Gastroesophageal sphincter (tissue), 4 donors: ENCODE results near the gene STXBP4. TPM values are rescaled to one million over a fixed set of nuclear protein-coding genes. Genes with fewer than 3 reads are reported as not detected.

Experiments used
- ATAC-seq: fragments of 150-250 bp; one replicate; pipeline ENCODE4 v1.9.1; 2016; ENCODE audit warnings: mild to moderate bottlenecking, moderate library complexity
- H3K27ac ChIP-seq, 4 donors: fragments of 200-600 bp; sonication (generic) in 3 of 4; 1 replicate in 3 of 4; 2 replicates in 1 of 4; pipeline ENCODE4 v1.5.1; 2016 to 2019
- H3K27me3 ChIP-seq: fragments of 200-600 bp; sonication (generic); one replicate; pipeline ENCODE4 v1.5.1; 2019
- H3K36me3 ChIP-seq, 2 donors: fragments of 200-600 bp; sonication (generic); one replicate each; pipeline ENCODE4 v1.5.1; 2019; ENCODE audit warnings: control low read depth in 1 of 2
- H3K4me1 ChIP-seq, 3 donors: fragments of 200-600 bp; sonication (generic); 1 replicate in 2 of 3; 2 replicates in 1 of 3; pipeline ENCODE4 v1.5.1; 2016 to 2019; ENCODE audit warnings: control low read depth in 2 of 3
- H3K4me3 ChIP-seq, 2 donors: fragments of 200-600 bp; sonication (generic); one replicate each; pipeline ENCODE4 v1.5.1; 2019; ENCODE audit warnings: mild to moderate bottlenecking in 1 of 2, moderate library complexity in 1 of 2
- H3K9me3 ChIP-seq, 3 donors: fragments of 200-600 bp; sonication (generic); one replicate each; pipeline ENCODE4 v1.5.1; 2017 to 2019; ENCODE audit warnings: control low read depth in 2 of 3
- EP300 ChIP-seq: sonication (generic); formaldehyde crosslinking; IDR thresholded peaks from one replicate; pipeline ENCODE4 v1.6.1; 2017; ENCODE audit warnings: antibody characterized with exemption, mild to moderate bottlenecking
- POLR2A ChIP-seq, 2 donors: fragments of 450-650 bp; IDR thresholded peaks; one replicate each; pipeline ENCODE4 v1.6.1; 2017; ENCODE audit warnings: antibody characterized with exemption in 2 of 2, mild to moderate bottlenecking in 2 of 2, moderate library complexity in 1 of 2
- POLR2AphosphoS5 ChIP-seq: sonication (generic); formaldehyde crosslinking; IDR thresholded peaks from one replicate; pipeline ENCODE4 v1.6.1; 2017; ENCODE audit warnings: antibody characterized with exemption
- WGBS, 2 donors: methylation state at CpG; one replicate each; pipeline ENCODE4 v1.1.5; 2018; ENCODE audit warnings: low coverage in 1 of 2; 5-methylcytosine and 5-hydroxymethylcytosine counted together
- total RNA-seq, 4 donors: library from RNA; depleted of rRNA; stranded (reverse); fragments of >200 nt; gene quantifications; one replicate each; pipeline ENCODE4 v1.1.0, GENCODE V29; 2016
- TF ChIP-seq, protein P1 (sequence below), 4 experiments: fragments of 200-600 bp in 2 of 4; fragments of 450-650 bp in 2 of 4; sonication (generic) in 1 of 4; IDR thresholded peaks; one replicate each; pipeline ENCODE4 v1.5.1; 2017 to 2019; ENCODE audit warnings: antibody characterized with exemption in 4 of 4, mild to moderate bottlenecking in 2 of 4, moderate library complexity in 2 of 4

Gene STXBP4
- total RNA-seq, 4 donors from 2014 or later = 12.2 to 29.7 (median 16.2) TPM

DNA sequence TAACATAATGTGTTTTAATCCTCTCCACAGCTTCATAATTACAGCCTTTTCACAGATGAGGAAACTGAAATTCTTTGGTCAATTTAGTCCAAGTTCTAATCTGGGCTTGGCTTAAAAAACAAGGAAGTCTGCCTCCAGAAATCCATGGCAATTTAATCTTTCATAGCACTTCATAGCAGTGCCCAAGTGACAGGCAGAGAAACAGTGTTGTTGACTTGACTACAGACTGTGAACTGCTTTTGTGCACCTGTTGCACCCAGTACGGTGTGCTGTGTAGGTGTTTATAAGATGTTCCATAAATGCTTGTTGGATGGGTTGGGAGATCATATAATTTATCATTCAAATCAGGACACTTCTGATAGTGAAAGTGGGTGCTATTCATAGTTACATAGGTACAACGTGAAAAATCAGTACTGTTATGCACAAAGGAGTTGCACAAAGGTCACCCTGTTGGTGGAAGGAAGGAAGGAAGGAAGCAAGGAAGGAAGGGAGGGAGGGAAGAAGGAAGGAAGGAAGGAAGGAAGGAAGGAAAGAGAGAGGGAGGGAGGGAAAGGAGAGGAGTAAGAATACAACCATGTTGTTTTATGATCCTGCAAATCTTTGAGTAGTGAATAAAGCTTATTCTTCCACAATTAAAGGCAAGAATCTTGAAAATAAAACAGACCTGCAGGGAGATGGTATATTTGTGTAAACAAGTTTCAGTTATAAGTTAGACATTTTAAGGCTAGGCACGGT is 239.7 kb downstream of the STXBP4 start:
- H3K36me3 ChIP-seq = no peaks in the 10 kb centered on the region
- no peak for ATAC-seq
- TF ChIP-seq POLR2A (IDR thresholded peaks at IDR 0.05) = no peak
- TF ChIP-seq, protein P1, sequence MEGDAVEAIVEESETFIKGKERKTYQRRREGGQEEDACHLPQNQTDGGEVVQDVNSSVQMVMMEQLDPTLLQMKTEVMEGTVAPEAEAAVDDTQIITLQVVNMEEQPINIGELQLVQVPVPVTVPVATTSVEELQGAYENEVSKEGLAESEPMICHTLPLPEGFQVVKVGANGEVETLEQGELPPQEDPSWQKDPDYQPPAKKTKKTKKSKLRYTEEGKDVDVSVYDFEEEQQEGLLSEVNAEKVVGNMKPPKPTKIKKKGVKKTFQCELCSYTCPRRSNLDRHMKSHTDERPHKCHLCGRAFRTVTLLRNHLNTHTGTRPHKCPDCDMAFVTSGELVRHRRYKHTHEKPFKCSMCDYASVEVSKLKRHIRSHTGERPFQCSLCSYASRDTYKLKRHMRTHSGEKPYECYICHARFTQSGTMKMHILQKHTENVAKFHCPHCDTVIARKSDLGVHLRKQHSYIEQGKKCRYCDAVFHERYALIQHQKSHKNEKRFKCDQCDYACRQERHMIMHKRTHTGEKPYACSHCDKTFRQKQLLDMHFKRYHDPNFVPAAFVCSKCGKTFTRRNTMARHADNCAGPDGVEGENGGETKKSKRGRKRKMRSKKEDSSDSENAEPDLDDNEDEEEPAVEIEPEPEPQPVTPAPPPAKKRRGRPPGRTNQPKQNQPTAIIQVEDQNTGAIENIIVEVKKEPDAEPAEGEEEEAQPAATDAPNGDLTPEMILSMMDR (IDR thresholded peaks at IDR 0.05) = no peak
- TF ChIP-seq EP300 = no peak
- no peak for TF ChIP-seq POLR2AphosphoS5
- H3K27ac ChIP-seq = no peak overlapping the region
- H3K4me3 ChIP-seq = no peak overlapping the region
- 39 to 77% methylated on average over 2 to 3 of the region's 3 CpGs for WGBS, 2 donors
- H3K27me3 ChIP-seq = no peaks in the 10 kb centered on the region
- H3K4me1 ChIP-seq = no peaks in the 10 kb centered on the region
- peaks cover 0 to 6% (median 0%) of the 10 kb centered on the region in 3 donors for H3K9me3 ChIP-seq

DNA sequence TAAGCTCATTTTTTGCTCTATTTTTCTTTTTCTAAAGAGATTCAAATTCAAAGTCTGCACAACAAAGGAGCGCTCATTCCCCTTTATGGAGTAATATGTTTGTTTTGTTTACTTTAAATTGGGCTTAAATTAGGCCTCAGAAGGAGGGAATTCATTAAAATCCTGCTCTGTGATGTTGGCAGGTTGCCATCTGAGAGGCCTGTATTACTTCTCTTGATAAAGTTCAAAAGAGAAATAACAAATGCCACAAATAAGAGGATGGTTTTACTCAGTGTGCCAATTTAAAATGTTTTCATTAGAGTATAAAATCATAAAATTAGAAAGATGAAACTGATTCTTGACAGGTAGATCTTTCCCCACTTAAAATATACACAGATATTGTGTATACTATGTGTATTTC is 241.7 kb downstream of the STXBP4 start:
- Histone ChIP-seq H3K4me1 (no peaks in the 10 kb centered on the region), H3K9me3 (no peaks in the 10 kb centered on the region), H3K27ac (no peak overlapping the region), H3K4me3 (no peak overlapping the region), H3K36me3 (no peaks in the 10 kb centered on the region), H3K27me3 (no peaks in the 10 kb centered on the region)
- no peak for ATAC-seq
- TF ChIP-seq EP300 = no peak
- TF ChIP-seq POLR2A (IDR thresholded peaks at IDR 0.05) = no peak
- no peak for TF ChIP-seq POLR2AphosphoS5
- TF ChIP-seq, protein P1 (IDR thresholded peaks at IDR 0.05) = no peak
- 77 to 83% methylated on average over 1 of the region's 1 CpG for WGBS, 2 donors

DNA sequence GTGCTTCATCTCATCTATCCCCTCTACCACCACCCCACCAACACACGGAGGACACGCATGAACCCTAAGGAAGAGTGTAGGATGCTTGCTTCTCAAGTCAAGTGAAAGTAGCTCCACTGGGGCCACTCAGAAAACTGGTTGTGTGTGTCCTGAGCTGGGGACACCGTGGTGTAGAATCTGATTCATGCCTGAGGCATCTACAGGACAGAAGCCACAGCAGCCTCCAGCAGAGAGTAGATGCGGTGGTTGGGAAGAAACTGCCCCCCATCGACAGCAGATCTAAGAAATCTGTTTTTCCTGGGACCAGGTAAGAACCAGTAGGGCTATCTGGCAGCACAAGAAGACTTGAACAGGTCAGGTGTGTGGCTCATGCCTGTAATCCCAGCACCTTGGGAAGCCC is 244.3 kb downstream of the STXBP4 start:
- Histone ChIP-seq H3K27ac (no peak overlapping the region), H3K4me3 (no peak overlapping the region), H3K36me3 (no peaks in the 10 kb centered on the region), H3K4me1 (no peaks in the 10 kb centered on the region), H3K27me3 (no peaks in the 10 kb centered on the region), H3K9me3 (no peaks in the 10 kb centered on the region)
- ATAC-seq = no peak
- WGBS, 2 donors = 94% methylated on average over 5 of the region's 5 CpGs; no CpG with 5 or more reads in 1 of the 2 donors
- TF ChIP-seq EP300 = no peak

DNA sequence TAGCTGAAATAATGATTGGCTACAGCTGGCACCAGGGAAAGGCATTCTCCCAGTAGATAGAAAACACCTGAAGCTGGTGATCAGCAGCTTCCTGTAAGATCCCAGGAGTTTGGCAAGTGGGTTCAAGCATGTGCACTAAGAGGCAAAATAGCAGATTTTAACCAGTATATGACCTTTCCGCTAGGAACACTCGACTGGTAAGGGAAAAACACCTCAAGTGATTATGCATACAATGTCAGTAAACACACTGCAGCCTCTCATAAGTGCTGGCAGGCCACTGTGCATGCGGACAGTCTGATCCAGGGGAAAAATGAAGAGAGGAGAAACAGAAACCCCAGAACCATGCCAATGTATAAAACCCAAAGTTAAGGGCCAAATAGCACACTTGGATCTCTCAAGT is 247.1 kb downstream of the STXBP4 start:
- WGBS, 2 donors = 88% methylated on average over 3 of the region's 3 CpGs; no CpG with 5 or more reads in 1 of the 2 donors
- no peak overlapping the region for H3K27ac ChIP-seq
- no peak overlapping the region for H3K4me3 ChIP-seq
- H3K36me3 ChIP-seq = no peaks in the 10 kb centered on the region
- no peaks in the 10 kb centered on the region for H3K27me3 ChIP-seq
- no peak for TF ChIP-seq POLR2AphosphoS5
- no peak for TF ChIP-seq POLR2A (IDR thresholded peaks at IDR 0.05)
- no peak for TF ChIP-seq EP300
- TF ChIP-seq, protein P1 (IDR thresholded peaks at IDR 0.05) = no peak
- no peaks in the 10 kb centered on the region for H3K9me3 ChIP-seq
- no peaks in the 10 kb centered on the region for H3K4me1 ChIP-seq
- no peak for ATAC-seq

DNA sequence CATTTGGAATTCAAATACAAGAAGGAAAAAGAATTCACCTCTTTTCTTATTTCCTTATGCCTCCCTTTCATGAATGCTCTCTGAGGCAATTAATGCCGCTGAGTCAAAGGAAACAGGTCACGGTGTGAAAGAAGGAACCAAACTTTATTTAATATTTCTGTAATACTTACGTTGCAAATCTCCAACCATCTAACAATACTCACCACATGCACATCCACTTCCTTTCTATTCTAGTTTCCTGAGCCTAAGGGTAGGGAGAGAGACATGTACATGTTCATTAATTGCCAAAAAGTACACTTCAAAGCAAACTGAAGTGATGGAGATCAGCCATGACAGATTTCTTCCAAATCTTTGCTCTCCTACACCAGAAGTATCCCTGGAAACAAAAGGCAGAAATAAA is 248.3 kb downstream of the STXBP4 start:
- no peaks in the 10 kb centered on the region for H3K4me1 ChIP-seq
- H3K9me3 ChIP-seq = no peaks in the 10 kb centered on the region
- no peak overlapping the region for H3K27ac ChIP-seq
- TF ChIP-seq POLR2A (IDR thresholded peaks at IDR 0.05) (no peak), POLR2AphosphoS5 (no peak), EP300 (no peak)
- no peak for ATAC-seq
- no peaks in the 10 kb centered on the region for H3K36me3 ChIP-seq
- no peak overlapping the region for H3K4me3 ChIP-seq
- H3K27me3 ChIP-seq = no peaks in the 10 kb centered on the region
- 67 to 73% methylated on average over 3 of the region's 3 CpGs for WGBS, 2 donors

DNA sequence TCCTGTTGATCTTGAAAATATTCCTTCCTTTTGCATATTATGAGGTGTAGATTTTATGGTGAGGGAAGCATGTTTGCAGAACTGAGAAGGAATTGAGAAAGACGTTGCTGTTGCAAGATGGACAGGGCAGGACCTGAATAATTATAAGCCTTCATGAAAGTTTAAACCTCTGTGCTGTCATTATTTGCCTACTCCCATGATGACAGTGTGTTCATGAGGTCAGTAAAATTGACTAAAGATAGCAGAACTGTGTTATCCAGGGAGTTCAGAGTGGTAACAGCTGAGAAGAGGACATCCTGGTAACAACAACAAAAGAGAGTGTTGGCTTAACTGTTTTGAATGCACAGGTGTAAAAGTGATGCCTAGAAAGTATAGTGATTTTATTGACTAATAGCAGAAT is 250.9 kb downstream of the STXBP4 start:
- Histone ChIP-seq H3K36me3 (no peaks in the 10 kb centered on the region), H3K27me3 (no peaks in the 10 kb centered on the region), H3K4me1 (no peaks in the 10 kb centered on the region), H3K27ac (no peak overlapping the region), H3K4me3 (no peak overlapping the region), H3K9me3 (no peaks in the 10 kb centered on the region)
- WGBS, 2 donors = 57 to 77% methylated on average over 1 of the region's 1 CpG
- no peak for ATAC-seq
- no peak for TF ChIP-seq POLR2AphosphoS5
- TF ChIP-seq EP300 = no peak
- TF ChIP-seq, protein P1 (IDR thresholded peaks at IDR 0.05) = no peak
- no peak for TF ChIP-seq POLR2A (IDR thresholded peaks at IDR 0.05)
